Neural cell (in vitro differentiated cells): ENCODE measurements around the gene FGD6. TPM values are rescaled to one million over a fixed set of nuclear protein-coding genes. Genes with fewer than 3 reads are reported as not detected.

Experiments used
- H2AFZ ChIP-seq: fragments of 200-600, 300-800 bp; sonication (generic), shearing (Covaris generic); 2 replicates; pipeline ENCODE4 v1.6.0; 2014; ENCODE audit warnings: low read depth, mild to moderate bottlenecking, antibody characterized with exemption, low read length, moderate library complexity
- H3F3A ChIP-seq: fragments of 200-600 bp; shearing (Covaris generic); 2 replicates; pipeline ENCODE4 v1.6.1; 2016; ENCODE audit warnings: mild to moderate bottlenecking, moderate library complexity, mixed read lengths, antibody characterized with exemption, low read length; ENCODE audit not compliant: insufficient read depth, poor library complexity, severe bottlenecking
- H3K27ac ChIP-seq: fragments of 200-600, 300-800 bp; sonication (generic), shearing (Covaris generic); 2 replicates; pipeline ENCODE4 v1.5.1; 2014; ENCODE audit warnings: mild to moderate bottlenecking, low read length, moderate library complexity
- H3K27me3 ChIP-seq: fragments of 300-800, 200-600 bp; sonication (generic), shearing (Covaris generic); 2 replicates; pipeline ENCODE4 v1.6.0; 2014; ENCODE audit warnings: mild to moderate bottlenecking, low read depth, low read length, moderate library complexity; ENCODE audit not compliant: insufficient read depth
- H3K36me3 ChIP-seq: fragments of 300-800, 200-600 bp; sonication (generic), shearing (Covaris generic); 2 replicates; pipeline ENCODE4 v1.5.1; 2014; ENCODE audit warnings: mild to moderate bottlenecking, antibody characterized with exemption, low read length, moderate library complexity; ENCODE audit not compliant: insufficient read depth
- H3K4me2 ChIP-seq: fragments of 300-800, 200-600 bp; sonication (generic), shearing (Covaris generic); 2 replicates; pipeline ENCODE4 v1.6.0; 2014; ENCODE audit warnings: mild to moderate bottlenecking, low read length
- H3K4me3 ChIP-seq: fragments of 300-800, 200-600 bp; sonication (generic), shearing (Covaris generic); 2 replicates; pipeline ENCODE4 v1.5.1; 2014; ENCODE audit warnings: mild to moderate bottlenecking, low read length, moderate library complexity
- H3K79me2 ChIP-seq: fragments of 200-600 bp; shearing (Covaris generic); replicated peaks from 2 replicates; pipeline ENCODE4 v1.6.0; 2014; ENCODE audit warnings: mild to moderate bottlenecking, low read length, moderate library complexity; ENCODE audit not compliant: insufficient read depth
- H3K9ac ChIP-seq: fragments of 300-800, 200-600 bp; sonication (generic), shearing (Covaris generic); 2 replicates; pipeline ENCODE4 v1.6.1; 2016; ENCODE audit warnings: mild to moderate bottlenecking, low read length, mixed read lengths
- H3K9me2 ChIP-seq: fragments of 200-600 bp; shearing (Covaris generic); 2 replicates; pipeline ENCODE4 v1.6.1; 2016; ENCODE audit warnings: mild to moderate bottlenecking, low read length, mixed read lengths; ENCODE audit not compliant: insufficient read depth
- H3K9me3 ChIP-seq: fragments of 200-600, 300-800 bp; sonication (generic), shearing (Covaris generic); 2 replicates; pipeline ENCODE4 v1.6.1; 2016; ENCODE audit warnings: mild to moderate bottlenecking, mixed run types, low read length, moderate library complexity, mixed read lengths
- H4K20me1 ChIP-seq: fragments of 200-600 bp; shearing (Covaris generic); 2 replicates; pipeline ENCODE4 v1.6.1; 2016; ENCODE audit warnings: mild to moderate bottlenecking, mixed run types; ENCODE audit not compliant: insufficient read depth
- CTCF ChIP-seq: fragments of 450-650 bp; IDR thresholded peaks from 2 replicates; pipeline ENCODE4 v1.5.1; 2014; ENCODE audit warnings: antibody characterized with exemption, mild to moderate bottlenecking, moderate library complexity; ENCODE audit not compliant: poor library complexity, severe bottlenecking
- EP300 ChIP-seq: fragments of 450-650 bp; conservative IDR thresholded peaks from 2 replicates; pipeline ENCODE4 v1.6.1; 2014; ENCODE audit warnings: antibody characterized with exemption, mild to moderate bottlenecking, moderate library complexity; ENCODE audit not compliant: poor library complexity, severe bottlenecking
- EZH2 ChIP-seq: fragments of 200-600, 300-800 bp; shearing (Covaris generic), sonication (generic); IDR thresholded peaks from 2 replicates; pipeline ENCODE4 v1.6.1; 2014; ENCODE audit warnings: antibody characterized with exemption, low read length, borderline replicate concordance, mild to moderate bottlenecking; ENCODE audit not compliant: insufficient read depth, poor library complexity, severe bottlenecking
- MXI1 ChIP-seq: fragments of 450-650 bp; conservative IDR thresholded peaks from 2 replicates; pipeline ENCODE4 v1.6.1; 2014; ENCODE audit warnings: antibody characterized with exemption, mild to moderate bottlenecking; ENCODE audit not compliant: poor library complexity, severe bottlenecking
- POLR2AphosphoS5 ChIP-seq: IDR thresholded peaks from 2 replicates; pipeline ENCODE4 v1.6.1; 2012
- RAD21 ChIP-seq: fragments of 450-650 bp; conservative IDR thresholded peaks from 2 replicates; pipeline ENCODE4 v1.6.1; 2014; ENCODE audit warnings: antibody characterized with exemption, mild to moderate bottlenecking, moderate library complexity
- REST ChIP-seq: IDR thresholded peaks from 2 replicates; pipeline ENCODE4 v1.6.1; 2012; ENCODE audit warnings: borderline replicate concordance
- SMC3 ChIP-seq: fragments of 450-650 bp; conservative IDR thresholded peaks from 2 replicates; pipeline ENCODE4 v1.6.1; 2014; ENCODE audit warnings: antibody characterized with exemption, mild to moderate bottlenecking, moderate library complexity; ENCODE audit not compliant: poor library complexity
- TAF1 ChIP-seq: IDR thresholded peaks from 2 replicates; pipeline ENCODE4 v1.6.1; 2012; ENCODE audit warnings: low read depth
- polyA plus RNA-seq: library from polyadenylated mRNA; depleted of rRNA; stranded (reverse); fragments of >200 nt; gene quantifications from 2 replicates; pipeline ENCODE4 v1.2.3, GENCODE V29; 2014

The FGD6 gene
- polyA plus RNA-seq, 1 donor from 2014 or later, result 4.6 TPM

- no peaks in the 10 kb centered on the region for H3K27me3 ChIP-seq
- no peaks in the 10 kb centered on the region for H3K9me2 ChIP-seq
- no peak overlapping the region for H2AFZ ChIP-seq
- H3K9ac ChIP-seq, result peak overlapping the region; percentile 78
- peaks cover 4% of the 10 kb centered on the region for H3F3A ChIP-seq
- H3K4me2 ChIP-seq, result peak overlapping the region; percentile 79
- H3K9me3 ChIP-seq, result no peaks in the 10 kb centered on the region
- H3K4me3 ChIP-seq, result peak overlapping the region; percentile 82
- no peak for TF ChIP-seq EZH2
- TF ChIP-seq CTCF, result no peak
- TF ChIP-seq POLR2AphosphoS5, result no peak
- no peak for TF ChIP-seq REST
- no peak for TF ChIP-seq TAF1
- TF ChIP-seq MXI1, result no peak
- TF ChIP-seq RAD21, result no peak
- TF ChIP-seq EP300, result no peak
- no peak overlapping the region for H3K27ac ChIP-seq
- H4K20me1 ChIP-seq, result peaks cover 4% of the 10 kb centered on the region
- H3K79me2 ChIP-seq, result peaks cover 77% of the 10 kb centered on the region
- H3K36me3 ChIP-seq, result no peaks in the 10 kb centered on the region
Measured at GRCh38 chr12:95215949-95216348, 1.3 kb downstream of the FGD6 start.

GRCh38 chr12:95214466-95214865 lies 2.8 kb downstream of the FGD6 start:
- Histone ChIP-seq H3K9me2 (no peaks in the 10 kb centered on the region), H3K9ac (no peak overlapping the region), H3K36me3 (no peaks in the 10 kb centered on the region), H2AFZ (no peak overlapping the region), H3K79me2 (peaks cover 64% of the 10 kb centered on the region), H4K20me1 (no peaks in the 10 kb centered on the region), H3F3A (peaks cover 4% of the 10 kb centered on the region), H3K27ac (no peak overlapping the region), H3K27me3 (no peaks in the 10 kb centered on the region), H3K9me3 (no peaks in the 10 kb centered on the region), H3K4me3 (peak overlapping the region; percentile 31), H3K4me2 (no peak overlapping the region)
- TF ChIP-seq REST, result no peak
- no peak for TF ChIP-seq TAF1
- TF ChIP-seq MXI1, result no peak
- no peak for TF ChIP-seq RAD21
- no peak for TF ChIP-seq EP300
- no peak for TF ChIP-seq POLR2AphosphoS5
- no peak for TF ChIP-seq EZH2
- no peak for TF ChIP-seq CTCF
- no peak for TF ChIP-seq SMC3
